Measurements from ENCODE around the gene CARMIL1.

The CARMIL1 gene

GRCh38 chr6:25277857-25278256 is 1.3 kb upstream of the CARMIL1 start:
- no peak for TF ChIP-seq CTCF (IDR thresholded peaks at IDR 0.05; ENCODE audit: low read depth, low read length)
- H3K27me3 ChIP-seq (ENCODE audit: insufficient read depth, low read depth, severe bottlenecking): no peaks in the 10 kb centered on the region
- H3K27ac ChIP-seq: no peak overlapping the region
- no peak for DNase-seq
- no peaks in the 10 kb centered on the region for H3K9me3 ChIP-seq (ENCODE audit: severe bottlenecking)
- no peak overlapping the region for H3K4me3 ChIP-seq (ENCODE audit: low read depth, low read length)
- H3K36me3 ChIP-seq: no peaks in the 10 kb centered on the region

DNA sequence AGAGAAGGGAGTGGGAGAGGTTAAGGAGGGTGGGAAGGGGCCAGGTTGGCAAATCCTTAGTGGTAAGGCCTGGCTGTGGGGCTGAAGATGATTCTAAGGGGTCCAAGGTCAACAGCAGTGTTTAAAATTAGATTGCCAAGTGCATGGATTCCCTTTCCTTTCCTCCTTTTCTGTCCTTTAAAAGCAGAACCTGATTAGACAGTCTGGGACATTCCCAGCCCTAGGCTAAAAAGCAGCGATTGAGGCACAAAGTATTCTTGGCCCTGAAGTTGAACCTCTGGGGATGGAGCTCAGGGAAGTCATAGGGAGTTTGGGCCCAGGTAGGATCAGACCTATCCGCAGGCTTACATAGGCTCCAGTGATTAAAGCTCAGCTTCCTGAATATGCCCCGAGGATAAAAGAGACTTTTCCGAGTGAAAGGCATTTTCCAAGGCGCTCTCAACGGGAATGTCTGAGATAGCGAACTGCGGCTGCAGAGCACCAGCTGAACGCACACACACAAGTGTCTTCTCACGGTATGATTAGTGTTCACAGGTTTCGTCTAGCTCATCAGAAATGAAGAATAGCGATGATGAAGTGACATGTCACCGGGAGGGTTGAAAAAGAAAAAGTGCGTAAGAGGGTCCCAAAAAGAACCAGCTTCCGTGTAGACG is 787 bp upstream of the CARMIL1 start:
- no peak overlapping the region for H3K27ac ChIP-seq
- H3K36me3 ChIP-seq: no peaks in the 10 kb centered on the region
- no peaks in the 10 kb centered on the region for H3K27me3 ChIP-seq (ENCODE audit: insufficient read depth, low read depth, severe bottlenecking)
- DNase-seq: peak; percentile 35
- H3K9me3 ChIP-seq (ENCODE audit: severe bottlenecking): no peaks in the 10 kb centered on the region
- H3K4me3 ChIP-seq (ENCODE audit: low read depth, low read length): peak overlapping the region; percentile 79
- TF ChIP-seq CTCF (IDR thresholded peaks at IDR 0.05; ENCODE audit: low read depth, low read length): no peak

GRCh38 chr6:25279748-25280343 is 672 bp downstream of the CARMIL1 start:
- no peak for TF ChIP-seq CTCF (IDR thresholded peaks at IDR 0.05; ENCODE audit: low read depth, low read length)
- H3K9me3 ChIP-seq (ENCODE audit: severe bottlenecking): no peaks in the 10 kb centered on the region
- H3K27ac ChIP-seq: peak overlapping the region; percentile 91
- peak; percentile 48 for DNase-seq
- no peaks in the 10 kb centered on the region for H3K36me3 ChIP-seq
- peak overlapping the region; percentile 79 for H3K4me3 ChIP-seq (ENCODE audit: low read depth, low read length)
- no peaks in the 10 kb centered on the region for H3K27me3 ChIP-seq (ENCODE audit: insufficient read depth, low read depth, severe bottlenecking)

DNA sequence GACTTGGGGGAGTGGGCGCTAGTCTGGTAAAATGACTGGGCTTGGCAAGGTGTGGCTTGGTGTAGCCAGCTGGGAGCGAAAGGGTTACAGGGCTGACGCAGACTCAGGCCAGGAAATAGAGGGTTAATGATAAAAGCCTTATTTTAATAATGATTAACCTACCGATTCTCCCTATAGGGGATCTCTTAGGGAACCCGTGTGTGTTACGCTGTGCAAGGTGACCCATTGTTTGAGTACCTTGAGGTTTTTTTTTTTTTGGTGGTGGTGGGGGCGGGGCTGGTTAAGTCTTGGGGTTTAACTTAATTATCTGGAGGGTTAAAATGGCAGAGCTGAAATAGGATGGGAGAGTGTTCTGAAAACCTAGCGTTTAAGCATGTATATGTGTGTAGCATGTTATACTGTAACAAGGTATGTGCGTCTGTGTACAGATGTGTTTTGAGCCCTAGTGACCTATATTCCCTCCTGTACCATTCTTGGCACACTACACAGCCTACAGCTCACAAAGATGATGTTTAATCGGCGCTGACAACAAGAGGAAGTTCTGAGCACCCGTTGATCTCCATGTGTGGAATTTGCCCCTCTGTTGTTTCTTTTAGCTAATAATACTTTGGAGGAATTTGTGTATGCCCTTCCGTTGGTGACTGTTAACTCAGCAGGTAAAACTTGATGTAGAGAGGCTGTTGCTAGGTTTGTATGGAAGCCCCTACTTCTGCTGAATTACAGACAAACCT is 1.3 kb downstream of the CARMIL1 start:
- no peak for DNase-seq
- peak overlapping the region; percentile 79; the same call in 1 of the 2 replicates for H3K4me3 ChIP-seq (ENCODE audit: low read depth, low read length)

DNA sequence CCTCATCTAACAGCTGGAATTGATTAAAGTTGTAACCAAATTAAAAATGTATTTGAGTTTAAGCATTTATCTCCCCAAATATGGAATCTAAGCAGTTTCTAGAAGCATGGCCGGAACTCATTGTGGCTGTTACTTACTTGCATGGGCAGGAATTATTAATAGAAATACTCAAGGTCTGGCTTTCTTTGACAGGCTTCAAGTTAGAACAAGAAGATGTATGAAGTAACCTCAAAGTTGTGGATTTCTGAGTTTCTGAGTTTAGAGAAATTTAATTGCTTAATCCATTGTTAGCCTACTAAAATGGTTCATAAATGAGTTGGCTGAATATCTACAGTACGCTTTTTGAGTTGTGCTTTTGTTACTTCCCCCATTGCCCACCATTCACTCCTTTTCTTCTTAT is 7.7 kb downstream of the CARMIL1 start:
- Histone ChIP-seq H3K27ac (no peak overlapping the region), H3K36me3 (no peaks in the 10 kb centered on the region), H3K9me3 (ENCODE audit: severe bottlenecking) (no peaks in the 10 kb centered on the region), H3K27me3 (ENCODE audit: insufficient read depth, low read depth, severe bottlenecking) (no peaks in the 10 kb centered on the region), H3K4me3 (ENCODE audit: low read depth, low read length) (no peak overlapping the region)
- no peak for DNase-seq
- no peak for TF ChIP-seq CTCF (IDR thresholded peaks at IDR 0.05; ENCODE audit: low read depth, low read length)

More for the DNA sequence above, 1.3 kb downstream of the CARMIL1 start:
- Histone ChIP-seq H3K27ac (no peak overlapping the region), H3K27me3 (ENCODE audit: insufficient read depth, low read depth, severe bottlenecking) (no peaks in the 10 kb centered on the region), H3K36me3 (no peaks in the 10 kb centered on the region), H3K9me3 (ENCODE audit: severe bottlenecking) (no peaks in the 10 kb centered on the region)
- no peak for TF ChIP-seq CTCF (IDR thresholded peaks at IDR 0.05; ENCODE audit: low read depth, low read length)
